HG03175 (cell line): Measurements from ENCODE around the gene TMCC1.
"Not testable (repeated sequence)": the region's sequence is repeated elsewhere in the genome, so short reads cannot be mapped to it uniquely, and the experiment has no call there.

Source experiments
- ATAC-seq: cut with Tn5 transposase; IDR thresholded peaks from one replicate; pipeline ENCODE4 v1.9.1; 2021; ENCODE audit warnings: mild to moderate bottlenecking, moderate library complexity; ENCODE audit not compliant: unreplicated experiment

The TMCC1 gene

GRCh38 chr3:129893581-129894070, at the start of gene TMCC1:
Gene TMCC1 (minus strand): TSS chr3:129893711.
- ATAC-seq: peak; percentile 85

- ATAC-seq: no peak
These were observed 49.5 kb upstream of the TMCC1 start for GRCh38 chr3:129943020-129943419.

- peak; percentile 81 for ATAC-seq
These were observed 48.8 kb upstream of the TMCC1 start for GRCh38 chr3:129942296-129942695.

- no peak for ATAC-seq
These were observed 46.6 kb upstream of the TMCC1 start for GRCh38 chr3:129940086-129940485.

GRCh38 chr3:129938140-129938930, 44.8 kb upstream of the TMCC1 start:
- no peak for ATAC-seq

- no peak for ATAC-seq
These were observed 44.2 kb upstream of the TMCC1 start for GRCh38 chr3:129937717-129938116.

GRCh38 chr3:129936757-129937156, 43.2 kb upstream of the TMCC1 start:
- no peak for ATAC-seq

GRCh38 chr3:129934234-129935123, 41.0 kb upstream of the TMCC1 start:
- no peak for ATAC-seq

GRCh38 chr3:129933471-129933870, 40.0 kb upstream of the TMCC1 start:
- no peak for ATAC-seq

GRCh38 chr3:129929383-129929782, 35.9 kb upstream of the TMCC1 start:
- ATAC-seq: no peak

- ATAC-seq: no peak
These were observed 33.6 kb upstream of the TMCC1 start for GRCh38 chr3:129927072-129927471.

- ATAC-seq: no peak
These were observed 26.3 kb upstream of the TMCC1 start for GRCh38 chr3:129919806-129920205.

- ATAC-seq: no peak
These were observed 25.8 kb upstream of the TMCC1 start for GRCh38 chr3:129919357-129919756.

GRCh38 chr3:129918461-129918860, 24.9 kb upstream of the TMCC1 start:
- no peak for ATAC-seq

- no peak for ATAC-seq
These were observed 24.0 kb upstream of the TMCC1 start for GRCh38 chr3:129917423-129918007.

GRCh38 chr3:129913618-129914017, 20.1 kb upstream of the TMCC1 start:
- ATAC-seq: no peak

GRCh38 chr3:129911261-129911861, 17.9 kb upstream of the TMCC1 start:
- no peak for ATAC-seq

GRCh38 chr3:129909235-129909634, 15.7 kb upstream of the TMCC1 start:
- ATAC-seq: not testable (repeated sequence)

GRCh38 chr3:129908417-129908816, 14.9 kb upstream of the TMCC1 start:
- no peak for ATAC-seq

GRCh38 chr3:129901272-129901671, 7.8 kb upstream of the TMCC1 start:
- not testable (repeated sequence) for ATAC-seq

- ATAC-seq: no peak
These were observed 3.5 kb upstream of the TMCC1 start for GRCh38 chr3:129897026-129897425.
